NCI-H2196 treated with DMSO at 0.1 percent for 48 hours (cell line): Measurements from ENCODE around the gene PPP4R3A.
"Not testable (repeated sequence)": the region's sequence is repeated elsewhere in the genome, so short reads cannot be mapped to it uniquely, and the experiment has no call there.

ENCODE experiments used
- DNase-seq: peaks from one replicate; lab custom pipeline; 2025; ENCODE audit not compliant: unreplicated experiment; lab: John Stamatoyannopoulos, UW

PPP4R3A gene

GRCh38 chr14:91506226-91506625, 3.9 kb downstream of the PPP4R3A start:
- DNase-seq, result no peak

- DNase-seq, result no peak
Observed at GRCh38 chr14:91503000-91503504, 7.1 kb downstream of the PPP4R3A start.

- DNase-seq, result no peak
Observed at GRCh38 chr14:91501951-91502930, 7.9 kb downstream of the PPP4R3A start.

GRCh38 chr14:91501348-91501747, 8.8 kb downstream of the PPP4R3A start:
- no peak for DNase-seq

GRCh38 chr14:91496790-91497189, 13.3 kb downstream of the PPP4R3A start:
- DNase-seq, result no peak

- not testable (repeated sequence) for DNase-seq
Observed at GRCh38 chr14:91494392-91495065, 15.6 kb downstream of the PPP4R3A start.

- DNase-seq, result no peak
Observed at GRCh38 chr14:91493169-91493568, 16.9 kb downstream of the PPP4R3A start.

GRCh38 chr14:91484744-91485143, 25.4 kb downstream of the PPP4R3A start:
- DNase-seq, result no peak

GRCh38 chr14:91484186-91484585, 25.9 kb downstream of the PPP4R3A start:
- DNase-seq, result no peak

- no peak for DNase-seq
Observed at GRCh38 chr14:91482263-91483013, 27.7 kb downstream of the PPP4R3A start.

GRCh38 chr14:91477388-91477787, 32.7 kb downstream of the PPP4R3A start:
- DNase-seq, result no peak

GRCh38 chr14:91473046-91473445, 37.1 kb downstream of the PPP4R3A start:
- DNase-seq, result no peak

- no peak for DNase-seq
Observed at GRCh38 chr14:91470216-91470615, 39.9 kb downstream of the PPP4R3A start.

- DNase-seq, result no peak
Observed at GRCh38 chr14:91466192-91466591, 43.9 kb downstream of the PPP4R3A start.

- no peak for DNase-seq
Observed at GRCh38 chr14:91464615-91465205, 45.4 kb downstream of the PPP4R3A start.

GRCh38 chr14:91458612-91459011, 51.5 kb downstream of the PPP4R3A start:
- DNase-seq, result no peak

GRCh38 chr14:91456283-91456682, 53.8 kb downstream of the PPP4R3A start:
- DNase-seq, result no peak

- no peak for DNase-seq
Observed at GRCh38 chr14:91454580-91454979, 55.5 kb downstream of the PPP4R3A start.

GRCh38 chr14:91454155-91454554, 56.0 kb downstream of the PPP4R3A start:
- no peak for DNase-seq

GRCh38 chr14:91453744-91454143, 56.4 kb downstream of the PPP4R3A start:
- DNase-seq, result no peak
